ENCODE data around the gene MAP2K7. TPM values are rescaled to one million over a fixed set of nuclear protein-coding genes. Genes with fewer than 3 reads are reported as not detected.

The MAP2K7 gene
- total RNA-seq, 1 experiment from 2014 or later: 59.1 TPM

GRCh38 chr19:7898967-7899366, 4.7 kb upstream of the MAP2K7 start:
- ChIA-PET CTCF (no interaction called here), POLR2A (interaction anchor here (1.5 kb wide), 1 partner anchor 45 kb away, joined by 3 read pairs; the partner anchor contains the start of gene TIMM44), RAD21 (ENCODE audit: low non-redundant PET in 1 of 2, low total read pairs in 2 of 2, uncharacterized antibody in 2 of 2, unreplicated experiment in 2 of 2) (no interaction called here)
- peaks cover 0 to 16% of the 10 kb centered on the region in 2 experiments; a peak in 2 of 4 replicates for H3K4me1 ChIP-seq (ENCODE audit: control insufficient read depth in 1 of 2, insufficient read depth in 2 of 2, low read length in 2 of 2)
- no TSS peak for BruUV-seq (replicated peaks)
- no peak overlapping the region for H3K9ac ChIP-seq (ENCODE audit: low read length)
- H3K9me2 ChIP-seq (ENCODE audit: insufficient read depth): no peaks in the 10 kb centered on the region
- H4K20me1 ChIP-seq (ENCODE audit: insufficient read depth): no peaks in the 10 kb centered on the region
- H2AFZ ChIP-seq (ENCODE audit: low read depth, low read length, poor library complexity, severe bottlenecking): no peak overlapping the region
- ATAC-seq (no peak), DNase-seq (ENCODE audit: low read depth, low spot score) (no peak)
- no peak for TF ChIP-seq ELF1 (IDR thresholded peaks at IDR 0.05; ENCODE audit: borderline replicate concordance, low read depth)
- no peak overlapping the region for H3K4me3 ChIP-seq (replicated peaks in 1 of 2; ENCODE audit: low read depth in 1 of 2, low read length in 2 of 2)
- intact Hi-C loops (cut with micrococcal nuclease): no loop called here
- no peaks in the 10 kb centered on the region for H3K9me3 ChIP-seq (ENCODE audit: control insufficient read depth in 1 of 2, insufficient read depth in 1 of 2, low read depth in 1 of 2, low read length in 2 of 2)
- no peaks in the 10 kb centered on the region for H3K27me3 ChIP-seq (ENCODE audit: insufficient read depth, low read length)
- peaks cover 14% of the 10 kb centered on the region; the same call in 1 of the 2 replicates for H3K79me2 ChIP-seq (ENCODE audit: insufficient read depth, low read length)
- no peak overlapping the region for H3K27ac ChIP-seq (ENCODE audit: low read depth, low read length)
- no peak overlapping the region for H3K4me2 ChIP-seq (ENCODE audit: low read length)
- H3K36me3 ChIP-seq (ENCODE audit: control insufficient read depth in 1 of 2, insufficient read depth in 2 of 2, low read length in 2 of 2): peaks cover 0 to 9% of the 10 kb centered on the region in 2 experiments; a peak in 2 of 4 replicates

GRCh38 chr19:7899751-7900378, 3.8 kb upstream of the MAP2K7 start:
- ATAC-seq (no peak), DNase-seq (ENCODE audit: low read depth, low spot score) (no peak)
- H3K4me1 ChIP-seq (ENCODE audit: control insufficient read depth in 1 of 2, insufficient read depth in 2 of 2, low read length in 2 of 2): peaks cover under 1 to 21% of the 10 kb centered on the region in 2 experiments; a peak in 2 of 4 replicates
- no peaks in the 10 kb centered on the region for H4K20me1 ChIP-seq (ENCODE audit: insufficient read depth)
- peaks cover 19% of the 10 kb centered on the region for H3K79me2 ChIP-seq (ENCODE audit: insufficient read depth, low read length)
- CTCF ChIA-PET: interaction anchor here (1.3 kb wide), 1 partner anchor 31 kb away, joined by 5 read pairs; no protein-coding TSS in a partner anchor
- H3K4me3 ChIP-seq (replicated peaks in 1 of 2; ENCODE audit: low read depth in 1 of 2, low read length in 2 of 2): no peak overlapping the region
- RAD21 ChIA-PET (ENCODE audit: low non-redundant PET in 1 of 2, low total read pairs in 2 of 2, uncharacterized antibody in 2 of 2, unreplicated experiment in 2 of 2): no interaction called here
- H3K9me2 ChIP-seq (ENCODE audit: insufficient read depth): no peaks in the 10 kb centered on the region
- no peak overlapping the region for H3K27ac ChIP-seq (ENCODE audit: low read depth, low read length)
- no peaks in the 10 kb centered on the region for H3K9me3 ChIP-seq (ENCODE audit: control insufficient read depth in 1 of 2, insufficient read depth in 1 of 2, low read depth in 1 of 2, low read length in 2 of 2)
- intact Hi-C loops (cut with micrococcal nuclease): no loop called here
- H3K9ac ChIP-seq (ENCODE audit: low read length): no peak overlapping the region
- no peak overlapping the region for H2AFZ ChIP-seq (ENCODE audit: low read depth, low read length, poor library complexity, severe bottlenecking)
- POLR2A ChIA-PET: interaction anchor here (1.1 to 1.5 kb wide), 4 partner anchors 8 to 44 kb away, joined by 3 to 5 read pairs (median 4); partner anchors contain the start of genes LRRC8E and TIMM44
- BruUV-seq (replicated peaks): no TSS peak
- H3K36me3 ChIP-seq (ENCODE audit: control insufficient read depth in 1 of 2, insufficient read depth in 2 of 2, low read length in 2 of 2): peaks cover 0 to 9% of the 10 kb centered on the region in 2 experiments; a peak in 2 of 4 replicates
- no peak for TF ChIP-seq MAX (IDR thresholded peaks at IDR 0.05)
- TF ChIP-seq ZFX (IDR thresholded peaks at IDR 0.05): no peak
- TF ChIP-seq SP1 (IDR thresholded peaks at IDR 0.05; ENCODE audit: low read depth): no peak
- TF ChIP-seq CBX3 (IDR thresholded peaks at IDR 0.05; ENCODE audit: low read depth): no peak
- TF ChIP-seq POLR2A (IDR thresholded peaks at IDR 0.05; ENCODE audit: borderline replicate concordance, extremely low read depth, insufficient read depth, insufficient read length): no peak
- TF ChIP-seq CEBPB (IDR thresholded peaks at IDR 0.05; ENCODE audit: low read depth): no peak
- TF ChIP-seq TCF7L2 (IDR thresholded peaks at IDR 0.05; ENCODE audit: borderline replicate concordance, extremely low read depth, insufficient read depth, insufficient read length): no peak
- no peak for TF ChIP-seq YY1 (IDR thresholded peaks at IDR 0.05; ENCODE audit: extremely low read depth, insufficient replicate concordance, low read depth, low read length)
- no peak for TF ChIP-seq FOSL1 (IDR thresholded peaks at IDR 0.05; ENCODE audit: low read depth)
- TF ChIP-seq EZH2 (IDR thresholded peaks at IDR 0.05): no peak
- H3K27me3 ChIP-seq (ENCODE audit: insufficient read depth, low read length): no peaks in the 10 kb centered on the region
- H3K4me2 ChIP-seq (ENCODE audit: low read length): no peak overlapping the region

Data from HCT116 (cell line).